Activated T-cell treated with anti-CD3 and anti-CD28 coated beads for 1 hour (primary cell): Measurements from ENCODE around the gene CYGB.

Experiments
- DNase-seq: peaks from one replicate; pipeline ENCODE4 v3.0.0-alpha.2; 2020; ENCODE audit warnings: low read depth

Gene CYGB

DNA sequence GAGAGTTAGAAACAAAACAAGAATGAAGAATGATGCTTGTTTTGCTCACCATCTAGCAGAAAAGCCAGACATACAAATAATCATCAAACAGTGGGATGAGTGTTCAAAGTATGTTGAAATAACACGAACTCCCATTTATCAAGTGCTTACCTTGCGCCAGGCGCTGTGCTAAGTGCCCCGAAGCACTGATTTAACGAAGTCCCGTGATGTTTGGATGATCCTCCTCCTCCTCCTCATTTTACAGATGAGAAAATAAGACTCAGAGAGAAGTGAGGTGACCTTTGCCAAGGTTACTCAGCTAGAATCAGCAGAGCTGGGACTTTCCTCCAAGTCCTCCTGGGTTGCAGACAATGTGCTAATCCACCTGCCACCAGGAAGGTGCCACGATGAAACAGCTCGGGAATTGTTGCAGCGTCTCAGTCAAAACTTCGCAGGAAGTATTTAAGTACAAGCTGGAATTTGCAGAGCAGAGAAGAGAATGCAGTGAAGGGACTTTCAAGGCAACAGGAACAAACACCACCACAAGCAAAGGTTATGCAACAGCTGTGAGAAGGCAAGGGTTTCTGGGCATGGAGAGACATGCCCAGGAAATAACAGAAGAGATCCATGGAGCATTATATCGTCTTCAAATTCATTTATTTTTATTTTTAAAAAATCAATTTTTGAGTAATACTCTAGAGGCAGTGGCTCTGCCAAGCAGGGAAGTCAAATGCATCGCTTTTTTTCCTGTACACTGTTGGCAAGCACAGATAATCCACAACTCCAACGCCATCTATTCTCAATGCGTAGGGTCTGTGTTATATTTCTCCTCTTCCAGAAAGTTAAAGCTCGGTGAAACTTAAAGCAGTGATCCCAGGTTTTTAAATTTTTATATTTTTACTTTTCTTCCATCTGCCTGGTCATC lies 13.5 kb upstream of the CYGB start:
- DNase-seq, result no peak

DNA sequence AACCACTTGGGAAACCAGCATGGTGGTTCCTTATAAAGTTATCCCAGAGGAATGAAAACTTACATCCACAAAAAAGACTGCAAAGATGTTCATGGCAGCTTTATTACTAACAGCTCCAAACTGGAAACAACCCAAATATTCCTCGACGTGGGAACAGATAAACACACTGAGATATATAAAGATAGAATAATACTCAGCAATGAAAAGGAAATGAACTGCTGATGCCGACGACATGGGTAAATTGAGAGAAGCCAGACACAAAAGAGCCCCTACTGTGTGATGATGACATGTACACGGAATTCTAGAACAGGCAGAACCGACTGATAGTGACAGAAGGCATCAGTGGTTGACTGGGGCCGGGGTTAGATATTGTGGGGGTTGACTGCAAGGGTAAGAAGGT lies 12.0 kb upstream of the CYGB start:
- DNase-seq, result no peak

DNA sequence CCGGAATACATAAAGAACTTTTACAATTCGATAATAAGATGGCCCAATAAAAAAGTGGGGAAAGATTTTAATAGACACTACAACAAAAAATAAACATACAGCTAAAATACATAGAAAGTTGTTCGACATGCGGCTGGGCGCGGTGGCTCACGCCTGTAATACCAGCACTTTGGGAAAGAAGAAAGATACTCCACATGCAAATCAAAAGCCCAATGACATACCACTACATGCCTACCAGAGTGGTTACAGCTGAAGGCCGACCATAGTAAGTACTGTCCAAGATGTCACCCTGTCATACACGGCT lies 11.7 kb upstream of the CYGB start:
- DNase-seq, result no peak

DNA sequence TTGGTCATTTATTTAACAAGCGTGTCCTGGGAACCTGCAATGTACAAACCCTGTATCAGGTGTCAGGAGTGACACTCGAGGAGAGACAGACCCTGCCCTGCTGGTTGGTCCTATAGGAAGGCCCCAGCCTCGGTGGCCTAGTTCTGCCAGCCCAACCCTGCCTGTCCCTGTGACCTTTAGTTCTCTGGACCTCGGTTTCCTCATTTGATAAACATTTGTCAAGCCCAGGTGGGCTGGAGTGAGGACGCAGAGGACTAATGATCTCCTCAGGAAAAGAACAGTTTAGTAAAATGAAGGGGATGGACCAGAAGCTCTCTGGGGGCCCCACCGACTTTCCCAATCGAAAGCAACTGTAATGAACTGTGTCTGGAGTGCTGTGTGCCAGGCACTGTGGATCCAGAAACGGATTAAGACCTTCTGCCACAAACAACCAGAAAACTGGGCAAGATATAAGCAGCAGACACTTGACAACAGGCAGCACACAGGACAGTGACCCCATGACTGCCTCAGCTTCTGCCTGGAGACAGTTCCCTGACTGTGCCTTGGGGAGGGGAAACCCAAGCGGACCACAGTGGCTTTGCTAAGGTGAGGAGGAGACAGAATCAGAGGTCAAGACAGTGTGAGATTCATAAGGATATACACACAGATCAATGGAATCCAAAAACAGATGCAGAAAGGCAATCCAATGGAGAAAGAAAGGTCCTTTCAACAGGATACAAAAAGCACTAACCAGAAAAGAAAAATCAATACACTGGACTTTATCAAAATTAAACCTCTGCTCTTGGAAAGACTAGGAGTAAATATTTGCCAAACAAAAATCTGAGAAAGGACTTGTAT lies 11.1 kb upstream of the CYGB start:
- DNase-seq, result no peak

DNA sequence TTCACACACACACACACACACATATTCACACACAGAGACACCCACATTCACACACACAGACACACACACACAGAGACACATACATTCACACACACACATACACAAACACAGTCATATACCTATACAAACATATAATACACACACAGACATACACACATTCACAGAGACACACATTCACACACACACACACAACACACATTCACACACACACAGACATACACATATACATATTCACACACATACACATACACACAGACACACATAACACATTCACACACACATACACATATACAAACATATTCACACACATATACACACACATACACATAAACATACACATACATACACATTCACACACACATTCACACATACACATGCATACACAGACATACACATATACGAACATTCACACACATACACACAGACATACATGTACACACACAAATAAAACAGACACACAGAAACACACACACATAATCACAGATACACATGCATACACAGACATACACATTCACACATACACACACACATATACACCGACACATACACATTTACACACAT lies 10.2 kb upstream of the CYGB start:
- no peak for DNase-seq

DNA sequence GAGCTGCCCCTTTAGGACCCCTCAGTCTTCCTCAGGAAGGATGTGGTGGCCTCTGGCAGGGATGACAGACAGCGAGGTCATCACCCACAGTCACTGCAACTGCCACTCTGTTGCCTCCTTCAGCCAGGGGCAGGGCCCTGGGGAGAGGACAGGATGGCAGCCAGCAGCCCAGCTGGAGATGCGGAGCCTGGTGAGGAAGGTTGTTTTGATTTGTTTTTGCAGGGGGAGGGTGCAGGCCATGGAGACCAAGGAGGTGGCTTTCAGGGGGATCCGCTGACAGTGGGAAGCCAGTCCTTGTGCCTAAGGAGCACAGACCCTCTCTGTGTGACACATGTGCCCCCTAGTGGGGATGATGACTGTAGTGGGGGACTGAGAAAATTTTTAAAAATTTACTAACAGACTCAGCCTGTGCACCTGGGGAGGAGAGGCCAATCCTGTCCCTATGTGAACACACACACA lies 9.7 kb upstream of the CYGB start:
- peak; percentile 52 for DNase-seq

DNA sequence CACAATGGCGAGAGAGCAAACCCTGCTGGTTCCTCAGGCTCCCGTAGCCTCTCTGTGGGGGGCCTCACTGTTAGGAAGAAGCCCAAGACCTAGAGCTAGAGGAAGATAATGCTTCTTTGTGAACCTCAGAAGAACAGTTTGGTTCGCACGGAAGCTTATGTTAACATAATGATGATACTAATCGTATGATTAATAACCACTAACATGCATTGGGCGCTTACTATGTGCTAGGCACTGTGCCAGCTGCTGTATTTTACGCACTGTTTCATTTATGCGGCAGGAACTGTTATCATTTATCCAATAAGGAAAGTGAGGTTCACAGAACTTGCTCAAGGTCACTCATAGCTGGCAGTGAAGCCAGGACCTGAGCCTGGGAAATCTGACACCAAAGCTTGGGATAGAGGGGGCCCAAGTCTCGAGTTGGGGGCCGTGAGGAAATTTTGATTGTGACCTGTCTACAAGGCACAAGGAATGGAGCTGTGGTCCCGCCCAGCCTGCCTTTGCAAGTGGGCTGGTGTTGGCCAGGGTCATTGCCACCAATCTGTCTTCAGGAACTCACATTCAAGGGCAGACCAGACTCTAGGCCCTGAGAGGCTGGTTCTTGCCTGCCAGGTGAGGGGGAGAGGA lies 9.2 kb upstream of the CYGB start:
- DNase-seq, result no peak

DNA sequence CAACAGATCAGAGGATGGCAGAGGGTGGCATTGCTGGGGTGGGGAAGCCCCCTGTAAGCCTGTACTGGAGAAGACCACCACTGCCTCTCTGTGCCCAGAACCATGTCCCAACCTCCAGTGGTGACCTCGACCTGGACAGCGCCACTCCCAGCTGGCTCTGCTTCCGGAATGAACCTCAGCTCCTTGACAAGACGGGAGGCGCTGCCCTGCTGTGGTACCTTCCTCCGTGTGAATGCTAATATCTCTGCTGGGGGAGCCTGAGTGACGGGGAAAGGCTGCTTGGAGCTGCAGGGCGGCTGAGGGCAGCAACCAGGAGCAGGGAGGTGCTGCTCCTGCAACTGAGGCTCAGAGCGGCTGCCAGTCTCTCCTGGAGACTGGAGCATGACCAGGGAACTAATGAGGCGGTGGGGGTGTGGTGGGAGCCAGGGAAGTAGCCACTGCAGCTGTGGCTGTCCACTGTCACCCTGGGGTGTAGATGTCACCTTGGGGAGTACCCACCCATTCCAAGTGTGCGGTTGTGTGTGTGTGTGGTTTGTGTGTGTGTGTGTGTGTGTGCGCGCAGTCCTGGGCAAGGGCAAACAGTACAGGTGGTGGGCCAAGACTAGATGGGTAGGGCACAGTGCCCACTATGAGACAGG lies 8.5 kb upstream of the CYGB start:
- DNase-seq, result no peak

DNA sequence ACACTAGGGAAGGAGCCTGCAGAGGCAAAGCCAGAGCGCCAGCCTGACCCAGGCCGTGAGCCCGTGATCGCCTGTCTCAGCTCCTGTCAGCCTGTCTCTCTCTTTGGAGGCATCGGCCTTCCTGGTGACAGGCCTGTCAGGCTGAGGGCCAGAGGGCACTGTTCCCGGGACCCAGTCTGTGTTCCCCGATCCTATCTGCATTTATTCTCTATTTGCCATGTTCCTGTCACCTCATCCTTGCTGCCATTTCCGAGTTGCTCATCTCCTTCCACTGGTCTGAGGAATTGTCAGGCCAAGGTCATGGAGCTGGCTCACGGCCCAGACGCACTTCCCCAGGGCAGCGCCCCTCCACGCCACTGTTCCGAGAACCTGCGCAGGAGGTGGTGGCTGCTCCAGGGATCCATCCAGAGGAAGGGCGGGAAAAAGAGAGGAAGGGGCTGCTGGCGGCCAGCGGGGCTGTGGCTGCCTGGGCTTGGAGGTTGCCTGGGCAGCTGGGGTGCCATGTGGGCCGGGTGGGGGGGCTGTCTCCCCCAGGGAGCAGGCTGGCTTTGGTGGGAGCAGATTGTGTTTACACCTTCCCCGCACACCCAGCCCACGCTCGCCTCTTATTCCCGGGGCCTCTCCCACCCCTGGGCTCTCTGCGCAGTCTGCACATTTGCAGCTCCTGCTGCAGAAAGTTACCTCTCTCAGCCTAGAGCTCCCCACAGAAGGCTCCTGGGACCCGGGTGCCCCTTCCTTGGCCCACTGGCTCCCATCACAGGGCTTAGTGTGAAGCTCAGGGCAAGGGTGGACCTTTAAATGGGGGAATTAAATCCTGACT lies 7.2 kb upstream of the CYGB start:
- DNase-seq, result no peak

DNA sequence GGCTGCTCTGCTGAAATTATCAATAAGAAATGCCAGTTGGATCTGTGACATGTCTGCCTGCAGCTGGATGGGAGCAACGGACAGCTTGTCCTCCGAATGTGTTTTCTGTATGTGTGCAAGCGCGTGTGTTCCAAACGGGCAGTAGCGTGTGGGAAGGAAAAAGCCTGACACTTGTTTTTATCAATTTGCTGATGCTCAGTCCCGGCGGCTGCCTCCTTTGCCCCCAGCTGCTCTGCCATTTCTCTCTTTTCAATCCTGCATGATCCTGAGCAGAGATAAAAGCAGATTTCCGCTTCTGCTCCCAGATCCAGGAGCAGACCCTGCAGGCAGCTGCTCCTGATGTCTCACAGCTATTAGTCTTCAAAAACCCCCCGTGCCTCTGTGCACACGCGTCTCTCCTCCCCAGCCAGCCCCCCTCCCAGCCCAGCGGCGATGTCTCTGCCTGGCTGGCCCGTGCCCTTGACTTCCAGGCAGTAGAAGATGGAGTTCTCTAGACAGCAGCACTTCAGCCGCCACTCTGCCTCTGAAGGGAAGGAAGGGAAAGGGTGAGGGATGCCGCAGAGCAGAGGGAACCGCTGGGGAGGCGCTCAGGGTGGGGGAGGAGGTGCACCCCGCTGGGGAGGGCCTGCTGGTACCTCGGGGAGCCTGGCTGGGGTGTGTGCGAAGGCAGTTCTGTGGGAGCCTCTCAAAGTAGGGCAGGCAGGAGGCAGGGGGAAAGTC lies 6.5 kb upstream of the CYGB start:
- no peak for DNase-seq

DNA sequence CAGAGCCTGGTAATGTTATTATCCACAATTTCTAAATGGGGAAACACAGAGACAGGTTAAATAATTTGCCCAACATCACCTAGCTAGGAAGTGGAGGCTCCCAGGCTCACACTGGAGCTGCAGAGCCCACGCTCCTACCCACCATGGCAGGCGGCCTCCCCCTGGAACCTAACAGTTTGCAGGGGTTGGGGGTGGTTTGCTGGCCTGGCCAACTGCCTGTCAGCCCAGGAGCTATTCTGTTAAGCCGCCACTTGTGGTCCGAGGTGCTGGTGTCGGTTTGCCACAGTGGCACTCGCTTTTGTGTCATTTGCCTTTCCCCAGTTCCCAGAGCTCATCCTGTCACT lies 5.9 kb upstream of the CYGB start:
- no peak for DNase-seq

DNA sequence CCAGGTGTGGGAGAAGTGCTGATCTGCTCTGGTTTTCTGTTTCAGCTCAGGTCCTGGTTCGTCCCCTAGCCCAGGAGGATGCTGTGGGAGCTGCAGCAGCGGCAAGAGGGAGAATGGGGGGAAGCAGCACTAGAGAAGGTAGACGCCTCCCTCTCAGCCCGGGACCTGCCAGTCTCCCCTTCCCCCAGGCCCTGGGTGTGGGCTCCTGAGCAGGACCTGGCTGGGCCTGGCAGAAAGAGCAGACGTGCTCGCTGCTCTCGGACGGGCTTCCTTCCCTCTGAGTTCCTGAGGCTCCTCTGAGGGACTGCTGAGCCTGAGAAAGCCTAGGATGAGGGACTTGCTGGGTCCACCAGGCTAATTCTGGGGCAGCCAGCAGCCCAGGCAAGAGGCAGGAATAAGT lies 5.5 kb upstream of the CYGB start:
- no peak for DNase-seq

DNA sequence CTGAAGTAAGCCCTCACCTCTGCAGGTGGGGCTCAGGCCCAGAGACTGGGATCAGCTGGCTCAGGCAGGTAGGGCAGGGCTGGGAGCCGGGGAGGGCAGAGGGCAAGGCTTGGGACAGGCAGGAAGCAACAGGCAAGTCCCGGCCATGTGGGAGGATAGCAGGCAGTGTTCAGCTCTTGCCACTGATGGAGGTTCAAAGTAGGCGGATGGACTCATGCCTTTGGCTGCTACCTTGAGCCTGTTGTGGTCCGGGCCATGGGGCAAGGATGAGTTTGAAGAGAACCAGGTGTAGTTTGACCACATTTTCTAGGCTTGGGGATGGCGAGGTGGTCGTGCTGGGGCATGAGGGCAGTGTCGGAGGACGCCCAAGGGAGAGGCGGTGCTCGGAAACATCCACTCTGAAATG lies 5.1 kb upstream of the CYGB start:
- no peak for DNase-seq

DNA sequence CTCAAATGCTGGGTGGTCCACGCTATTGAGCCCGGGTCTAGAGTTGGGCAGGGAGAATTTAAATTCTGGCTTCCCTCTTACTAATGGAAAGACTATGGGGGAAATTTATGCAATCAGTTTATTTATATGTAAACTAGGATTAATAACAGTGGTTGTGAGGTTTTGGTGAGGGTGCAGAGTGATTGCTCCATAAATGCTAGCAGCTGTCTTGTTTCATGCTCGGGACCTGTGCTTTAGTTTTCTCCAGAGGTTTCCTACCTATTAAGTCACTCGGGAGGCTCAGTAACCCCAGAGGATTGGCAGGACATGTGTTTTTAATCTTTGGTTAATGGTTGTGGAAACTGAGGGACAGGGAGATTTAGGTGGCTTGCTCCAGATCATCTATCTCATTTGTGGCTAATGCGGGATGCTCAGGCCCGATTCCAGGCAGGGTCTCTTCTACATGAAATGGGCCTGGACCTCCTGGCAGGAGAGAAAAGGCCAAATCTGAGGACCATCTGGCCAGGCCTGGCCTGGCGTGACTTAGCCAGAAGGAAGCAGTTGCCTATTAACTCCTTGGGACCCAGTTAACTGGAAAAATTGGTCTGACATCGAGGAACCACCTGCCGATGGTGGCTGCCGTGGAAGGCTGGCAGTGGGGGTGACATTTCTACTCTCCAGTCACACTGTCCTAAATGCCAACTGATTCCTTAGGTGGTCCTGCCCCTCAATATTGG lies 4.4 kb upstream of the CYGB start:
- no peak for DNase-seq

DNA sequence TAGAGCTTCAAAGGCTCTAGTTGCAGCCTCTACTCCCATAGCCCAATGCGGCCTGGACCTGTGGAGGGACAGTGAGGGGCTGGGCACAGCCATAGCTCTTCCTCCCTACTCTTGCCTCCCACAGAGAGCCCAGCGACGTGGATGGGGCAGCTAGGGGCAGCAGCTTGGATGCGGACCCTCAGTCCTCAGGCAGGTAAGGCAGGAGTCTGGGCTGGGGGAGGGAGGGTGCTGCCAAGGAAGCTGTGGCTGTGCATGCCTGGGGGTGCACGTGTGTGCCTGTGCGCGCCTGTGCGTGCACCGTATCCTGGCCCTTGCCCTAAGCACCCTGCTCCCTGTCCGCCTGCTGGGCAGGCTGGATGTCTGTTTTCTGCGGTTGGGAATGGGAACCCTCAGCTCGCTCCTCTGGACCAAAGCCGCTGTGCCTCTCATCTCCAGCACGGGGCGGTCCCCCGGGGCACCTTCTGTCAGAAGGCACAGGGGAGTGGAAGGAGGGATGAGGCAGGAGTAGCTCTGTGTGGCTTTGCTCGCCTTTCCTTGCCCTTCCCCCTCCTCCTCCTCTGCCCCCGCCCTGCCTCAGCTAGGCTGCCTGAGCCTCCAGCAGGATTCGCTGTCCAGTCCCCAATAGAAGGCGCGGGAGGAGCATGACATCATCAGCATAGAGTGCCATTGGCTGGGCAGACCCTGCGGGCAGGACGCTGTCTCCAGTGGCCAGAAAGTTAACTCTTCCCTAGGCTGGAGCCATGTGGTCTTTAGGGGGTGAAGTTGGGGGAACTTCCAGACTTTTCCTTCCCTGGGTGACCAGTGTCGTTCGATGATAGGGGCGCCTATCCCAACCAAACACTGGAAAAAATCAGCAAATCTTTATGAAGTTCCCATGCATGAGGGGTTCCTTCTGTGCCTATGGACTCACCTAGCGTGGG lies 3.1 kb upstream of the CYGB start:
- DNase-seq, result no peak

DNA sequence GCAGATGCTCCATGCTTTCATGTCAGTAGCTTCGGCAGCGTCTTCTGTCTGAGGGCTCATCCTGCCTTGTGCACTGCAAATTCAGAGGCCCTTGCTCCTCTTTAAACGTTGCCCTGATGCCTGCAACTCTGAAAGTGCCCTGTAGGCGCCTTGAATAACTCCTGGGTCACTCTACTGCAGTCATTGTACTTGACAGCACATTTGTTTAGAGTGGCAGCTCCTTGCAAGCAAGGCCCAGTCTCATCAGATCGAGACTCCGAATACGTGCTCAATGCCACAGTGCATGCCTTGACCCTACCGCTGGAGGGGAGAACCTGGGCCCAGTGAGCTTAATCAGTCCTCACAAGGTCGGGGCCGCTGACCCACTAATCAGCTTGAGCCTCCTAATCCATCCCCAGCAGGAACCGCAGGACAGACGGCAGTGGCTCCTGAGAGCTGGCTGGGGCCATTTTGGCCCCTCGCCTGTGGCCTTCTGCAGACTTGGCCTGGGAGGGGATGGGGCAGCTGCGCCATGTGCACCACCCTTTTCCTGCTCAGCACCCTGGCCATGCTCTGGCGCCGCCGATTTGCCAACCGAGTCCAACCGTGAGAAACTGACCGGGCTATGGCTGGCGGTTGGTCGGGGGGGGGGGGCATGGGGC lies 2.2 kb upstream of the CYGB start, which contains the start of gene PRCD:
TSS of gene PRCD (plus strand) at position 414 of the 641 bp plus-strand sequence. CDS start at position 512, 98 bp downstream.
- DNase-seq, result no peak

DNA sequence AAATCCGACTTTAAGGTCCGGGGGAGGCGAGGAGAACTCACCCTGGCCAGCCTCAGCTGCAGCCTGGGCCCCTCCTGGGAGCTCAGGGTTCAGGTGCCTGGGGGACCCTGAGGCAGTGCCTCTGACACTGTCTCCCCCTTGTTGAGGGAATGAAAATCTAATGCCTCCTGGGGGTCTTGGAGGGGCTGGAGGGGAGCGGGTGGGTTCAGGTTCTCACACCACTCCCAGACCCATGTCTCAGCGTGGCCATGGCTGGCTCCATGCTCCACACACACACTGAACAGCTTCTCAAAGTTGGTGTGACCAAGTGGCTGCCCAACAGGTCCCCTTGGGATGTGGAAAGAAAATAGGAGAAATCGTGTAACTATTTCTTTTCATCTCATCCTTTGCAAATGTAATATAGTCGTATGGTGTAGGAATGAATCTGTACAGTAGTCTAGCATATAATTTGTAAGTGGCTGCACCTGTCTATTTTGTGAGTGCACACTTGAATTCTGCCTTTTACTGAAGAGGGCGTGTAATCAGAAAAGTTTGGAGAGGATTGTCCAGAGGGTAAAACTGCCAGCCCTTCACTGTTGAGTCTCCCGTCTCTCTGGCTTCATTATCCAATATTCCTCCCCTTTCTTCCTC lies 1.5 kb upstream of the CYGB start:
- DNase-seq, result no peak
